Thyroid gland (tissue), 4 donors: ENCODE data around the gene LANCL3. TPM values are rescaled to one million over a fixed set of nuclear protein-coding genes. Genes with fewer than 3 reads are reported as not detected.
"Not testable (repeated sequence)": the region's sequence is repeated elsewhere in the genome, so short reads cannot be mapped to it uniquely, and the experiment has no call there.

Source experiments
- DNase-seq, 2 donors: peaks; one replicate each; pipeline ENCODE4 v3.0.0-alpha.2; 2019
- H3K27ac ChIP-seq, 3 donors: fragments of 200-600 bp; sonication (generic); 1 replicate in 2 of 3; 2 replicates in 1 of 3; pipeline ENCODE4 v1.5.1; 2016 to 2019; ENCODE audit warnings: mild to moderate bottlenecking in 1 of 3, moderate library complexity in 1 of 3
- H3K27me3 ChIP-seq: fragments of 200-600 bp; sonication (generic); one replicate; pipeline ENCODE4 v1.5.1; 2019
- H3K36me3 ChIP-seq, 2 donors: fragments of 200-600 bp; sonication (generic); one replicate each; pipeline ENCODE4 v1.5.1; 2016 to 2019
- H3K4me1 ChIP-seq, 2 donors: fragments of 200-600 bp; sonication (generic); one replicate each; pipeline ENCODE4 v1.5.1; 2017 to 2019
- H3K4me3 ChIP-seq, 3 donors: fragments of 200-600 bp; sonication (generic); replicated peaks in 1 of 3; 1 replicate in 2 of 3; 2 replicates in 1 of 3; pipeline ENCODE4 v1.5.1; 2016; ENCODE audit warnings: mild to moderate bottlenecking in 1 of 3
- H3K9me3 ChIP-seq: fragments of 200-600 bp; sonication (generic); one replicate; pipeline ENCODE4 v1.5.1; 2017
- POLR2A ChIP-seq, 2 donors: fragments of 450-650 bp; IDR thresholded peaks; one replicate each; pipeline ENCODE4 v1.6.1; 2017; ENCODE audit warnings: antibody characterized with exemption in 2 of 2, mild to moderate bottlenecking in 2 of 2, moderate library complexity in 1 of 2
- WGBS, 2 donors: methylation state at CpG; one replicate each; pipeline ENCODE4 v1.1.5; 2017; 5-methylcytosine and 5-hydroxymethylcytosine counted together
- intact Hi-C: fragments of 100-400 bp; cut with DNase I; formaldehyde crosslinking; loops from one replicate; pipeline ENCODE4 v1.15.1; 2023
- total RNA-seq, 4 donors: library from RNA; depleted of rRNA; stranded (reverse); fragments of >200 nt; gene quantifications; one replicate each; pipeline ENCODE4 v1.2.3, GENCODE V29; 2016
- TF ChIP-seq, protein P1 (sequence below), 6 experiments: fragments of 200-600 bp in 3 of 6; fragments of 450-650 bp in 3 of 6; sonication (generic) in 3 of 6; IDR thresholded peaks; one replicate each; pipeline ENCODE4 v1.5.1; 2016 to 2019; ENCODE audit warnings: antibody characterized with exemption in 6 of 6, mild to moderate bottlenecking in 2 of 6, inconsistent platforms in 1 of 6, moderate library complexity in 1 of 6

LANCL3 gene
- total RNA-seq, 4 donors from 2014 or later, result 0.54 to 1.9 (median 0.94) TPM

DNA sequence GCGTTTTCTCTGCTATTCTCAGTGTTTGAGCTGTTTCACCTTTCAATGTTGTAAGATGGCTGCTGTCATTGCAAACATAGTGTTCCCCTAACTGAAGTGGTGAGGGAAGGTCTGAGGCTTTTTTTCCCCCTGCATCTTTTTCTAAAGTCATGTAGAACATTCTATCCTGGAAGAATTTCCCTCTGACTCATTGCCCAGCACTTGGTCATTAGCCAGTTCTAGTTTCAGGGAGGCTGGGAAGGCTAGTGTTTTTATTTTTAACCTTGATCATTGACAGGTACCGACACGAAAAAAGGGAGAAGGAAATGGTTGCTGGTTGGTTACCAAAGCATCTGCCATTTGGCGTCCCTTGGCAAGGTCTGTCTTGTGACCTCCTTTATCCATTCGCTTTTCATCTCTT, 6.6 kb downstream of the LANCL3 start:
- no peaks in the 10 kb centered on the region for H3K4me1 ChIP-seq
- H3K27me3 ChIP-seq, result no peaks in the 10 kb centered on the region
- 77 to 82% methylated on average over 5 of the region's 5 CpGs for WGBS, 2 donors
- H3K9me3 ChIP-seq, result no peaks in the 10 kb centered on the region
- H3K4me3 ChIP-seq, result no peak overlapping the region
- H3K27ac ChIP-seq, result no peak overlapping the region
- intact Hi-C loops, result no loop called here
- no peak for TF ChIP-seq POLR2A (IDR thresholded peaks at IDR 0.05)
- TF ChIP-seq, protein P1, sequence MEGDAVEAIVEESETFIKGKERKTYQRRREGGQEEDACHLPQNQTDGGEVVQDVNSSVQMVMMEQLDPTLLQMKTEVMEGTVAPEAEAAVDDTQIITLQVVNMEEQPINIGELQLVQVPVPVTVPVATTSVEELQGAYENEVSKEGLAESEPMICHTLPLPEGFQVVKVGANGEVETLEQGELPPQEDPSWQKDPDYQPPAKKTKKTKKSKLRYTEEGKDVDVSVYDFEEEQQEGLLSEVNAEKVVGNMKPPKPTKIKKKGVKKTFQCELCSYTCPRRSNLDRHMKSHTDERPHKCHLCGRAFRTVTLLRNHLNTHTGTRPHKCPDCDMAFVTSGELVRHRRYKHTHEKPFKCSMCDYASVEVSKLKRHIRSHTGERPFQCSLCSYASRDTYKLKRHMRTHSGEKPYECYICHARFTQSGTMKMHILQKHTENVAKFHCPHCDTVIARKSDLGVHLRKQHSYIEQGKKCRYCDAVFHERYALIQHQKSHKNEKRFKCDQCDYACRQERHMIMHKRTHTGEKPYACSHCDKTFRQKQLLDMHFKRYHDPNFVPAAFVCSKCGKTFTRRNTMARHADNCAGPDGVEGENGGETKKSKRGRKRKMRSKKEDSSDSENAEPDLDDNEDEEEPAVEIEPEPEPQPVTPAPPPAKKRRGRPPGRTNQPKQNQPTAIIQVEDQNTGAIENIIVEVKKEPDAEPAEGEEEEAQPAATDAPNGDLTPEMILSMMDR (IDR thresholded peaks at IDR 0.05), result no peak
- DNase-seq, result peak in 1 of 2 donors; percentile 8
- no peaks in the 10 kb centered on the region for H3K36me3 ChIP-seq

DNA sequence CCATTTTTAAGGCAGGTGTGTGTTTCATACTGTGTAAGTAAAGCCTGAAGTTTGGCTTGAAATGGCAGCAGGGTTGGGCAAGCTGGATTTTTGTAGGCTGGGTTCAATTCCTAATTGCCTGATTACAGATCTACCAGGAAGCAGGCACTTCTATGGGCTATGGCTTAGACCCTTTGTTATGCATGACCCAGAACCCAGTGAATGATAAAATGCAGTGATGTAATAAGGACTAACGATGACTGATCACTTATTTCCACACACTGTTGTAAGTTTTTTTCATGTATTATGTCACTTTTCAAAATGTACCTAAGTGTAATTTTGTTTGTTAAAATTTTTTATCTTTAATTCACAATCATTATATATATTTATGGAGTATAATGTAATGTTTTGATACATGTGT, 8.6 kb downstream of the LANCL3 start:
- Histone ChIP-seq H3K4me3 (no peak overlapping the region), H3K9me3 (no peaks in the 10 kb centered on the region), H3K27me3 (no peaks in the 10 kb centered on the region), H3K4me1 (no peaks in the 10 kb centered on the region), H3K27ac (no peak overlapping the region), H3K36me3 (no peaks in the 10 kb centered on the region)
- intact Hi-C loops, result no loop called here
- WGBS, 2 donors, result 86 to 88% methylated on average over 1 of the region's 1 CpG
- no peak for DNase-seq
- TF ChIP-seq, protein P1 (IDR thresholded peaks at IDR 0.05), result no peak
- TF ChIP-seq POLR2A (IDR thresholded peaks at IDR 0.05), result no peak

DNA sequence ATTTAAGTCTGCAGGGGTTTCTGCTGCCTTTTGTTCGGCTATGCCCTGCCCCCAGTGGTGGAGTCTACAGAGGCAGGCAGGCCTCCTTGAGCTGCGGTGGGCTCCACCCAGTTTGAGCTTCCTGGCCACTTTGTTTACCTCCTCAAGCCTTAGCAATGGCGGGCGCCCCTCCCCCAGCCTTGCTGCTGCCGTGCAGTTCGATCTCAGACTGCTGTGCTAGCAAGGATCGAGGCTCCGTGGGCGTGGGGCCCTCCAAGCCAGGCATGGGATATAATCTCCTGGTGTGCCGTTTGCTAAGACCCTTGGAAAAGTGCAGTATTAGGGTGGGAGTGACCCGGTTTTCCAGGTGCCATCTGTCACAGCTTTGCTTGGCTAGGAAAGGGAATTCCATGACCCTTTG, 15.9 kb downstream of the LANCL3 start:
- intact Hi-C loops, DNase-seq, H3K36me3 ChIP-seq, H3K4me1 ChIP-seq, H3K9me3 ChIP-seq, H3K27me3 ChIP-seq, H3K27ac ChIP-seq, H3K4me3 ChIP-seq: not testable (repeated sequence)
- WGBS, 2 donors, result 87 to 100% methylated on average over 1 to 4 of the region's 11 CpGs

DNA sequence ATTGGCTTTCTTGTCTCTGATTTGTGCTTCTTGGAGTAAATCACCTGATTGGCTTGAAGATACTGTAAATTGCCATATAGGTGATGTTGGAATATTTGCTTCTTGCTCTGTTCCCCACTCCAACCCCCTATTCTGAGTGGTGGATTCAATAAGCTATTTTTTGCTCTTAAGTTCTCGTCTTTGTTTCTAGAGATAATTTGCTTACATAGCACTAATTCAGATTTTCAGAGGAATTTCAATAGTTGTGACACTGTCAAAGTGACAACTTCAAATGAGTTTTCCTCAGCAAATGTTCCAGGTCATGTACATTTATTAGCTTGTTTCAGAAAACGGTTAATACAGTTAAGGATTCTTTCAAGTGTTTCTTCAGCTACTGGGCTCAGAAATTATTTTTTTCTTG, 18.6 kb downstream of the LANCL3 start:
- no peaks in the 10 kb centered on the region for H3K36me3 ChIP-seq
- H3K4me1 ChIP-seq, result no peaks in the 10 kb centered on the region
- no peaks in the 10 kb centered on the region for H3K27me3 ChIP-seq
- no peak overlapping the region for H3K27ac ChIP-seq
- DNase-seq, result no peak
- H3K9me3 ChIP-seq, result no peaks in the 10 kb centered on the region
- no peak overlapping the region for H3K4me3 ChIP-seq
- intact Hi-C loops, result no loop called here
- no peak for TF ChIP-seq POLR2A (IDR thresholded peaks at IDR 0.05)
- 80 to 82% methylated on average over 2 of the region's 2 CpGs for WGBS, 2 donors

DNA sequence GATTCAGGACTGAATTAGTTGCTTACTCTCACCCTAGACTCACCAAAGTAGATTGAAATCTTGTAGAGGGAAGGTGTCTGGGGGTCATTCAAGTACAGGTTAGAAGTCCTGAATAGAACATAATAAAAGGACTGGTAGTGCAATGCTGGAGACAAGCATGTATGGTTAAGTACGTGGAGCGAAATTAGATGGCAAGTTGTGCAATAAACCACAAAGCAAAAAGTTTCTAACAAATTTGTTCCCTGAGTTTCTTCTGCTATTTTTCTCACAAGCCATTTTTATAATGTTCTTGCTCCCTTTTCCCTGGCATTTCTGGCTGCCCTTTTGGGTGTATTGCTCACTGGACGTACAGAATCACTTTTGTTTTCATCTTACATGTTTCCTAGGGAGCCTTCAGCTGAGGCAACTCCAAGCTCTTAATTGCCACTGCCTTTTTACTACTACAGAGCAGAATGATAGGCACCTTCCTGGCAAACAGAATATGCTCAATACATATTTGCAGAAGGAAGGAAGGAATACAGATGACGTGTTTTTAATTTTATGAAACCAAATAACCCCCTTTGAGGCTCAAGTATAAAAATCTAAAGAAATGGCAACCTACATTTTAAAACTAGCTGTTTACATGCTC, 23.4 kb downstream of the LANCL3 start:
- TF ChIP-seq, protein P1 (IDR thresholded peaks at IDR 0.05), result no peak
- TF ChIP-seq POLR2A (IDR thresholded peaks at IDR 0.05), result no peak
- no peaks in the 10 kb centered on the region for H3K36me3 ChIP-seq
- H3K9me3 ChIP-seq, result no peaks in the 10 kb centered on the region
- H3K27me3 ChIP-seq, result no peaks in the 10 kb centered on the region
- intact Hi-C loops, result no loop called here
- no peak for DNase-seq
- H3K4me3 ChIP-seq, result no peak overlapping the region
- H3K27ac ChIP-seq, result no peak overlapping the region
- 83 to 87% methylated on average over 4 of the region's 4 CpGs for WGBS, 2 donors
- no peaks in the 10 kb centered on the region for H3K4me1 ChIP-seq

DNA sequence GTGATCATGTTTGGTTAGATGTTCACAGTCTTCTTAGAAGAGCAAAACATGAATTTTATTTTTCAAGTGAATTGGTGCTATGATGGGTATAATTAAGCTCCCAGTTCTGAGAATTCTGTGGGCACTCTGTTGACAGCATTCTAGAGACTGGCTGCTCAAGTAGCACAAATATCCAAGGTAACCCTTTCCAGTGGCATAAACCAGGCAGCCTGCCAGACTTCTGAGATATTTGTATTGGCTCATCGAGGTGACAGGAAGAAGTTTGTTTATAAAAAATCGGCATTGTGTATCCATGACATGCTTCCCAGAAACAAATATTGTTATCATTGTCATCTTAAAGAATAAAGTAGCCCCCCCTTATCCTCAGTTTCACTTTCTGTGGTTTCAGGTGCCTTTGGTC, 28.3 kb downstream of the LANCL3 start:
- H3K27me3 ChIP-seq, result no peaks in the 10 kb centered on the region
- no peak for TF ChIP-seq POLR2A (IDR thresholded peaks at IDR 0.05)
- TF ChIP-seq, protein P1 (IDR thresholded peaks at IDR 0.05), result no peak
- intact Hi-C loops, result no loop called here
- H3K9me3 ChIP-seq, result no peaks in the 10 kb centered on the region
- no peaks in the 10 kb centered on the region for H3K36me3 ChIP-seq
- no peak overlapping the region for H3K4me3 ChIP-seq
- WGBS, 2 donors, result 13 to 14% methylated on average over 2 of the region's 2 CpGs
- DNase-seq, result peak; percentile 59 to 69
- no peaks in the 10 kb centered on the region for H3K4me1 ChIP-seq
- no peak overlapping the region for H3K27ac ChIP-seq
